ENCODE data around the gene TSPEAR. TPM values are rescaled to one million over a fixed set of nuclear protein-coding genes. Genes with fewer than 3 reads are reported as not detected.

TSPEAR gene
- total and polyA plus RNA-seq, 2 donors (not counting 1 experiment from before 2014, with no cell fraction given) = not detected

DNA sequence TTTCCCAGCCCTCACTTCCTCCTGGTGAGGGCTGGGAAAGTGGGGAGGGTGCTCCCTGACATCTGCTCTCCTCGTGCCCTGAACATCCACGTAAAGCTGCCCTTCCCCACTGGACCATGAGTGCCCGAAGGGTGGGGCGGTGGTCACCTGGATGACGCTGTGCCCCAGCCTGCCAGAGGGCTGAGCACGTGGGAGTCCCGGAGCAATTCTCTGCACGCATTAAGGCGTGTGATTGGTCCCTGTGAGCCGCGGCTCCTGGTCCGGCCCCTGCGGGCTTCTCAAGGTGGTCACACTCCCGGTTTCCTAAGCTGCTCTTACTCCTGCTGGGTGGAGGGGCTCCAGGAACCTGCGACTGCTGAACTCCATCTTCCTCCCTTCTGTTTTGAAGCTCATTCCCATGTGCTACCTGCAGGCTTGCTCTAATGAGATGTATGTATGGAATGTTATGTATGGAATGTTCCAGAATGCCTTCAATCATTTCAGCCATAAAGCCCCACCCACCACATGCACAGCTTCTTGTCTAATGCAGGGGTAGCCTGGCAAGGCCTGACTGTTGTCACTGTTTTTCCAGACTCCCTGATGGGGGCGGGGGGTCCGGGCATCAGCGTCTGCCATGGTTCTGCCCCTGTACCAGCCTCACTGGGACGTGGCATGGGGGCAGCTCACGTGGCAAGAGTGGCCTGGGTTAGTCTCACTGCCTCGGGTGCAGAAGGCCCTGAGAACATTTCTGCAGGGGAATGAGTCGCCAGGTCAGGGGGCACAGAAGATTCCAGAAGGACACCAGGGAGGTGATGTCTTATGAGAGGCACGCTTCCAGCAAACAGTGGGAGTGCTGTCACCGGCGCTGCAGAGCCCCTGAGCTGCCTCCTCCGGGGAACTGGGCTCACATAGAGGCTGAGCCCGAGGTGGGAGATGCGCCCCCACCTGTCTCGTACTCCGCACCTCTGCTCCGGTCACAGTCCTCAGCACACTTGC, 190.8 kb downstream of the TSPEAR start:
- Histone ChIP-seq H3K36me3 (ENCODE audit: control insufficient read depth, insufficient read depth, low read length) (no peaks in the 10 kb centered on the region), H3K9ac (ENCODE audit: insufficient read depth, low read length) (no peak overlapping the region), H3K9me3 (ENCODE audit: control insufficient read depth, insufficient read depth, low read depth, low read length) (no peaks in the 10 kb centered on the region), H2AFZ (ENCODE audit: low read length) (no peak overlapping the region), H3K27me3 (ENCODE audit: control insufficient read depth, insufficient read depth, low read length) (no peaks in the 10 kb centered on the region), H3K4me2 (ENCODE audit: extremely low read depth, insufficient read depth, low read length) (no peak overlapping the region), H3K27ac (ENCODE audit: insufficient read depth, low read length) (no peak overlapping the region), H3K79me2 (ENCODE audit: control insufficient read depth, insufficient read depth, low read length) (no peaks in the 10 kb centered on the region), H3K4me1 (ENCODE audit: control insufficient read depth, extremely low read depth, insufficient read depth, low read length) (no peaks in the 10 kb centered on the region), H3K4me3 (replicated peaks in 1 of 4; ENCODE audit: control extremely low read depth in 1 of 4, insufficient read depth in 1 of 4, low read depth in 3 of 4, low read length in 4 of 4) (no peak overlapping the region), H4K20me1 (ENCODE audit: control insufficient read depth, extremely low read depth, insufficient read depth, low read length) (no peaks in the 10 kb centered on the region)
- DNase-seq (ENCODE audit: low read depth in 2 of 2) = no peak
- TF ChIP-seq EZH2 (IDR thresholded peaks at IDR 0.05; ENCODE audit: low read length, missing control alignments) = no peak
- TF ChIP-seq, protein P1, sequence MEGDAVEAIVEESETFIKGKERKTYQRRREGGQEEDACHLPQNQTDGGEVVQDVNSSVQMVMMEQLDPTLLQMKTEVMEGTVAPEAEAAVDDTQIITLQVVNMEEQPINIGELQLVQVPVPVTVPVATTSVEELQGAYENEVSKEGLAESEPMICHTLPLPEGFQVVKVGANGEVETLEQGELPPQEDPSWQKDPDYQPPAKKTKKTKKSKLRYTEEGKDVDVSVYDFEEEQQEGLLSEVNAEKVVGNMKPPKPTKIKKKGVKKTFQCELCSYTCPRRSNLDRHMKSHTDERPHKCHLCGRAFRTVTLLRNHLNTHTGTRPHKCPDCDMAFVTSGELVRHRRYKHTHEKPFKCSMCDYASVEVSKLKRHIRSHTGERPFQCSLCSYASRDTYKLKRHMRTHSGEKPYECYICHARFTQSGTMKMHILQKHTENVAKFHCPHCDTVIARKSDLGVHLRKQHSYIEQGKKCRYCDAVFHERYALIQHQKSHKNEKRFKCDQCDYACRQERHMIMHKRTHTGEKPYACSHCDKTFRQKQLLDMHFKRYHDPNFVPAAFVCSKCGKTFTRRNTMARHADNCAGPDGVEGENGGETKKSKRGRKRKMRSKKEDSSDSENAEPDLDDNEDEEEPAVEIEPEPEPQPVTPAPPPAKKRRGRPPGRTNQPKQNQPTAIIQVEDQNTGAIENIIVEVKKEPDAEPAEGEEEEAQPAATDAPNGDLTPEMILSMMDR (conservative IDR thresholded peaks at IDR 0.05 in 1 of 2, IDR thresholded peaks at IDR 0.05 in 1 of 2; ENCODE audit: low read depth in 1 of 2, low read length in 2 of 2) = no peak

DNA sequence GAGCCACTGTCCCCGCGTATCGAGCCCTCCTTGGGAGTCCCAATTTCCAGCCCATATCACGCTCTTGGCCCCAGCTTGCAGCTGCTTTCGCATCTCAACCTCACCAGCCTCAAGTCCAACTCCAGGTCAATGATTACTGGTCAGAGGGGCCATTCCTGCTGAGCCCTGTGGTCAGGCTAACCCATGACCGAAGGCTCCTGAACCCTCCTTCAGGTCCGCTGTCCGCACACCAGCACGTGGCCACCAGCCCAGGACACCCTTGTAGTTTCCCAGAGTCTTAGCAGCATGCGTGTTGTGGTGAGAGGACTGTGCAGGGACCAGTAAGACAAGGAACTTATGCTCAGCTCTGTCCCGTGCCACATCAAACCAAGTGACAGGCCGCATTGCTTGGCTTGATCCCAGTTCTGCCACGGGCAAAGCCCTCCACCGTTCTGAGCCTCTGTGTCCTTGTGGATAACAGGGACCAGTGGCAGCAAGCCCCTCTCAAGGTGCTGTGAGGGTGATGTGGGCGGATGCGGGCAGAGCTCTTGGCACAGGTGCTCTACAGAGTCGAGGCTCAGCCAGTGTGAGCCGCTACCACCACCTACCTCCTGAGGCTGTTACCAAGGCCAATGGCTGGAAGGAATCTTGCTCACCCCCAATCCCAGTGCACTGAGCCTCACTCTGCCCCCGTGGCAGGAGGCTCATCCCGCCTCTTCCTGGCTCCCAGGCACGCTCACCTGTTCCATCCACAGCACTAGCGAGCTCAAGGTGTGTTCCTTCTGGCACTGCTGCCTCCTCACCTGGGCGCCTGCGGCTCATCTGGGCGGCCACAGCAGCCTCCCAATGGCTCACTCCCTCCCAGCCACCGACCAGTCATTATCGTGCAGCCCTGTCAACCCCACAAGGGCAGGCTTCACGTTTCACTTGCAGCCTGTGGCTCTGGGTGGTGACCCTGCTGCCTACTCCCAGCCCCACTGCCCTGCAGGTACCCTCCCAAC, 191.7 kb downstream of the TSPEAR start:
- Histone ChIP-seq H3K9me3 (ENCODE audit: control insufficient read depth, insufficient read depth, low read depth, low read length) (no peaks in the 10 kb centered on the region), H3K36me3 (ENCODE audit: control insufficient read depth, insufficient read depth, low read length) (no peaks in the 10 kb centered on the region)
- DNase-seq (ENCODE audit: low read depth in 2 of 2) = no peak

More for the DNA sequence above, 191.7 kb downstream of the TSPEAR start:
- Histone ChIP-seq H3K27me3 (ENCODE audit: control insufficient read depth, insufficient read depth, low read length) (no peaks in the 10 kb centered on the region), H2AFZ (ENCODE audit: low read length) (no peak overlapping the region), H3K79me2 (ENCODE audit: control insufficient read depth, insufficient read depth, low read length) (no peaks in the 10 kb centered on the region), H3K9ac (ENCODE audit: insufficient read depth, low read length) (no peak overlapping the region), H3K4me3 (replicated peaks in 1 of 4; ENCODE audit: control extremely low read depth in 1 of 4, insufficient read depth in 1 of 4, low read depth in 3 of 4, low read length in 4 of 4) (no peak overlapping the region), H3K27ac (ENCODE audit: insufficient read depth, low read length) (no peak overlapping the region), H3K4me1 (ENCODE audit: control insufficient read depth, extremely low read depth, insufficient read depth, low read length) (no peaks in the 10 kb centered on the region), H3K4me2 (ENCODE audit: extremely low read depth, insufficient read depth, low read length) (no peak overlapping the region), H4K20me1 (ENCODE audit: control insufficient read depth, extremely low read depth, insufficient read depth, low read length) (no peaks in the 10 kb centered on the region)
- TF ChIP-seq EZH2 (IDR thresholded peaks at IDR 0.05; ENCODE audit: low read length, missing control alignments) = no peak
- TF ChIP-seq, protein P1 (conservative IDR thresholded peaks at IDR 0.05 in 1 of 2, IDR thresholded peaks at IDR 0.05 in 1 of 2; ENCODE audit: low read depth in 1 of 2, low read length in 2 of 2) = no peak

Measured in fibroblast of lung (primary cell).